GM12864 (cell line): ENCODE measurements around the gene CALCOCO2.
A peak's percentile ranks its signal among the peaks of the same experiment; 100 is the strongest.

Source experiments
- DNase-seq: peaks from one replicate; pipeline ENCODE4 v3.0.0-alpha.2; 2011; ENCODE audit warnings: low read depth
- H3K4me3 ChIP-seq: 2 replicates; pipeline ENCODE4 v1.5.1; 2011; ENCODE audit warnings: mild to moderate bottlenecking, low read depth, low read length, control low read depth
- TF ChIP-seq, protein P1 (sequence below): IDR thresholded peaks from 2 replicates; pipeline ENCODE4 v1.5.1; 2011; ENCODE audit warnings: low read depth, mild to moderate bottlenecking, moderate library complexity, low read length, control low read depth, inconsistent platforms; ENCODE audit errors: missing control alignments

Gene CALCOCO2

DNA sequence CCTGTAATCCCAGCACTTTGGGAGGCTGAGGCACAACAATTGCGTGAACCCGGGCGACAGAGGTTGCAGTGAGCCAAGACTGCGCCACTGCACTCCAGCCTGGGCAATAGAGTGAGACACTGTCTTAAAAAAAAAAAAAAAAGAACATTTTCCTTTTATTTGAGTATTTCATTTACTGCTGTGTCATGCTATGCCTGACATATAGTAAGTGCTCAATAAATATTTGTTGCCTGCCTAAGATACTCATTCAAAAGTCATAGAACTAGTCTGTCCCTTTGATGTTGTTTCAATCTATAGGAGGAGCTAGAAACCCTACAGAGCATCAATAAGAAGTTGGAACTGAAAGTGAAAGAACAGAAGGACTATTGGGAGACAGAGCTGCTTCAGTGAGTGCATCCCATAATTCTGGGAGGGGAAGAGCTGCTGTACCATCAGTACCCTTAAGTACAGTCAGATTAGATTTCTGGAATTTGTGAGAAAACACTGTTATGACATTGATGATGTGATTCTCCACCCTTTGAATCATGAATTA, 20.0 kb downstream of the CALCOCO2 start:
- TF ChIP-seq, protein P1, sequence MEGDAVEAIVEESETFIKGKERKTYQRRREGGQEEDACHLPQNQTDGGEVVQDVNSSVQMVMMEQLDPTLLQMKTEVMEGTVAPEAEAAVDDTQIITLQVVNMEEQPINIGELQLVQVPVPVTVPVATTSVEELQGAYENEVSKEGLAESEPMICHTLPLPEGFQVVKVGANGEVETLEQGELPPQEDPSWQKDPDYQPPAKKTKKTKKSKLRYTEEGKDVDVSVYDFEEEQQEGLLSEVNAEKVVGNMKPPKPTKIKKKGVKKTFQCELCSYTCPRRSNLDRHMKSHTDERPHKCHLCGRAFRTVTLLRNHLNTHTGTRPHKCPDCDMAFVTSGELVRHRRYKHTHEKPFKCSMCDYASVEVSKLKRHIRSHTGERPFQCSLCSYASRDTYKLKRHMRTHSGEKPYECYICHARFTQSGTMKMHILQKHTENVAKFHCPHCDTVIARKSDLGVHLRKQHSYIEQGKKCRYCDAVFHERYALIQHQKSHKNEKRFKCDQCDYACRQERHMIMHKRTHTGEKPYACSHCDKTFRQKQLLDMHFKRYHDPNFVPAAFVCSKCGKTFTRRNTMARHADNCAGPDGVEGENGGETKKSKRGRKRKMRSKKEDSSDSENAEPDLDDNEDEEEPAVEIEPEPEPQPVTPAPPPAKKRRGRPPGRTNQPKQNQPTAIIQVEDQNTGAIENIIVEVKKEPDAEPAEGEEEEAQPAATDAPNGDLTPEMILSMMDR = no peak
- no peak for DNase-seq
- H3K4me3 ChIP-seq = no peak overlapping the region

DNA sequence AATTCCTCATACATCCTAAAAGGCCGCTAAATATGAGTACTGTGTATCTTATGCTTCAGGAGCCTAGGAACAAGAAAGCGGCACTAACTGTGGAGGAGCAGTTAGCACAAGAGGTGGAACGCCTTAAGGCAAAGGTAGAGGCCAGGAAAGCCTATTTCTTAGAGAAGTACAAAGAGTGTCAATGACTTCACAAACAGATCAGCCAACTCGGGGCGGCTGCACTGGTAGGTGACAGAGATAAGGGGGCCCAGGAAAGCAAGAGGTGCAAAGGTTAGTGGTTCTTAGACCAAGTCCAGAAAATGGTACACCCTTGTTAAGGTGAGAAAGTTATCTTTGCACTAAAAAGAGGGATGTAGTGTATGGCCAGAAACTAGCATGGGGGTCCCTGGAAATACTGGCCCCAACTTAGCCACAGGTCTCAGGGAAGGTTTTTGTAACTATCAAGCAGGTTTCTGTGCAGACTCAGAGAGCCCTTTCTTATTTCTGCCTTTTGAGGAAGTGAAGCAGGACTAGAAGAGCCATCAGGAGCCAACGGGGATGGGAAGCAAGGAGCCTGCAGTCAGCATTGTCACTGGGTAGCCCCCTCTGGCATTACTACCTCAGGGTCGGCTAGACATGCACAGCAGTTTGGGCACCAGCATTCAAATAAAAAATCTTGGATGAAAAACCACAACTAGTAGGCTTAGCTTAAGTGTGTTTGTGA, 24.1 kb downstream of the CALCOCO2 start:
- TF ChIP-seq, protein P1 = no peak
- H3K4me3 ChIP-seq = no peak overlapping the region
- DNase-seq = no peak

DNA sequence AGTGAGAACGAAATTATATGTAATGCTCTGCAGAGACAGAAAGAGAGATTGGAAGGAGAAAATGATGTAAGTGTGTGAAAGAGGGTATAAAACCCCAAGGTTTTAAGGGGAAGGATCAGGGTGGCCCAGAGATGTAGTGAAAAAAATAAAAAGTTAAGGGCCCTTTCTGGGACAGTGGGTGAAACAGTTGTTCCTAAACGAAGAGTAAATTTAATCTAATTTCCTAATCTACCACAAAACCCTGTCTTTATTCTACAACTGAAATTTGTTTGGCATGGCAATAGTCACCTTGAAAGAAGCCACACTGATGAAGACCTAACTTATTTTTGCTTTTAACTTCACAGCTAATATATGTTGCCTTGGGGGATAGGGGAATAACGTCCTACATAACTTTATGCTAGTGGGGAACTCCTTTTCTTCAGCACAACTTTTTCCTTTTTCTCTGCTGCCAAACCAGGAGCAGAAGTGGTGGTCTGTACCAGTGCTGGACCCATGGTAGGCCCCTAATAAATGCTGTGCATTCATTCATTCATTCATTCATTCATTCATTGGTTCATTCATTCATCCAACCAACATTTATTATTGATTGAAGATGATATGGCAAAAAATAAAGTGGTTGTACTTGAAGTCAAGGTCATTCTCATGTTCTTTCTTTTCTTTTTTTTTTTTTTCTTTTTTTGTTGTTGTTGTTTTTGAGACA, 25.4 kb downstream of the CALCOCO2 start:
- DNase-seq = no peak
- TF ChIP-seq, protein P1 = no peak
- no peak overlapping the region for H3K4me3 ChIP-seq

DNA sequence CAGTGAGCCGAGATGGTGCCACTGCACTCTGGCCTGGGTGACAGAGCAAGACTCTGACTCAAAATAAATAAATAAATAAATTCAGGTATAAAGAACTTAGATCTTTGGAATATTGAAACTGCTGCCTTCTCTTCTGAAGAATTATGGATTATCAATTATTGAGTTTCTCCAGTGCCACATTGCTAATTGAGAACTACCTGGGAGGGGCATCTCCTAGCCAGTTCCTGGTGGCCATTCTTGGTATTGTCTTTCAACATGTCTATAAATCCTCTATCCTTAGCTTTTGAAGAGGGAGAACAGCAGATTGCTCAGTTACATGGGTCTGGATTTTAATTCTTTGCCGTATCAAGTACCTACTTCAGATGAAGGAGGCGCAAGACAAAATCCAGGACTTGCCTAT, 29.2 kb downstream of the CALCOCO2 start:
- TF ChIP-seq, protein P1 = peak; percentile 21
- no peak overlapping the region for H3K4me3 ChIP-seq
- DNase-seq = no peak

DNA sequence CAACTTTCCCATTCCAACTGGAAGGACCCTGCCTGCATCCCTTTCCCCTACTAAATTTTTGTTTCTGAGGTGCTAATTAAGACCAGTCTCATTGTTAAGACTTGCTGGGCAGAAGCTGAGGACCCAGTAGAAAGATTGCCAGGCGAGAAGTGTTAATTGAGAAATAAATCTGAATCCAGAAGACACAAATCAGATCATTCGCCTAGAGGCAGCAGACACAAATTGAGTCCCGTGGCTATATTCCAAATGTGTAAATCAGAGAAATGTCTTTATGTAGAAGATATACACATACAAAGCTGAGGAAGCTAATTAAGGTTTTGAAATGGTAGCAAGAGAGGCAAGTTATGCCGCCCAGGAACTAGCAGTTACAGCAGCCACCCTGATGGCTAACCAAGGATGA, 29.6 kb downstream of the CALCOCO2 start:
- no peak for DNase-seq
- no peak overlapping the region for H3K4me3 ChIP-seq
- TF ChIP-seq, protein P1 = no peak

DNA sequence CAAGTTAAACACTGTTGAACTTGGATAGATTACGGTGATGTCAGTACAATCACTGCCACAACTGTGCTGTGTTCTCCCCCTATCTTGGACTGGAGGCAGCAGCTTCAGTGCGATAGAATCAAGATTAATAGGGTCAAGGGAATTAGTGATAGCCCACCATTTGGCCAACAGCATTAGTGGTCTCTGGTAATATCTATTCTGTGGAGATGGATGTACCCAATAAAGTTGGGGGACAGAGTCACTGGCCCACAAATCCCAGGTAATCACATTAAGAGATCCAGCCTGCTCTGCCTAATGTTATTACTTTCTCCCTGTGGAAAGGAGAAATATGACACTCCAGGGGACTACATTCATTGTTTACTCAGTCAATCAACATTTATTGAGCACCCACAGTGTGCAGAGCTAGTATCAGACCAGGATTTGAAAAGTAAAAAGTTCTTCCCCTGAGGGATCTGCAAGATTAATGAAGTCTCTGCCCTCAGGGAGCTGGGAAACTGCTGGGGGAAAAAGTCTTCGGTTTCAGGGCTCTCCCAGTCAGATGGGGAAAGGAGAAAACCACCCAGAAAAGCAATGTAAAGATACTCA, 38.2 kb downstream of the CALCOCO2 start:
- DNase-seq = no peak
- H3K4me3 ChIP-seq = no peak overlapping the region
- TF ChIP-seq, protein P1 = no peak
